Measurements from ENCODE around the gene GATD1.

Gene GATD1

GRCh38 chr11:796565-797295, 19.4 kb upstream of the GATD1 start:
- in situ Hi-C loops (cut with MboI; ENCODE audit: low sequenced_read_pairs): no loop called here

GRCh38 chr11:795634-796564, 18.6 kb upstream of the GATD1 start:
- in situ Hi-C loops (cut with MboI; ENCODE audit: low sequenced_read_pairs): no loop called here

- in situ Hi-C loops (cut with MboI; ENCODE audit: low sequenced_read_pairs): no loop called here
Observed at GRCh38 chr11:794766-795633, 17.7 kb upstream of the GATD1 start.

GRCh38 chr11:794013-794765, 16.9 kb upstream of the GATD1 start:
- in situ Hi-C loops (cut with MboI; ENCODE audit: low sequenced_read_pairs): no loop called here

- in situ Hi-C loops (cut with MboI; ENCODE audit: low sequenced_read_pairs): no loop called here
Observed at GRCh38 chr11:793556-793955, 16.3 kb upstream of the GATD1 start.

GRCh38 chr11:792873-793272, 15.6 kb upstream of the GATD1 start:
- in situ Hi-C loops (cut with MboI; ENCODE audit: low sequenced_read_pairs): no loop called here

GRCh38 chr11:792535-792821, 15.2 kb upstream of the GATD1 start:
- in situ Hi-C loops (cut with MboI; ENCODE audit: low sequenced_read_pairs): no loop called here

GRCh38 chr11:791658-792534, 14.6 kb upstream of the GATD1 start:
- in situ Hi-C loops (cut with MboI; ENCODE audit: low sequenced_read_pairs): no loop called here

GRCh38 chr11:790721-791564, 13.7 kb upstream of the GATD1 start:
- in situ Hi-C loops (cut with MboI; ENCODE audit: low sequenced_read_pairs): no loop called here

GRCh38 chr11:789943-790342, 12.7 kb upstream of the GATD1 start, which contains the start of gene CEND1:
Gene CEND1 (minus strand): TSS chr11:790090. CDS start chr11:788576, 1,514 bp downstream.
- in situ Hi-C loops (cut with MboI; ENCODE audit: low sequenced_read_pairs): no loop called here

GRCh38 chr11:788953-789940, 12.0 kb upstream of the GATD1 start:
- in situ Hi-C loops (cut with MboI; ENCODE audit: low sequenced_read_pairs): no loop called here

- in situ Hi-C loops (cut with MboI; ENCODE audit: low sequenced_read_pairs): no loop called here
Observed at GRCh38 chr11:788009-788640, 10.8 kb upstream of the GATD1 start.

GRCh38 chr11:787084-787675, 9.9 kb upstream of the GATD1 start:
- in situ Hi-C loops (cut with MboI; ENCODE audit: low sequenced_read_pairs): no loop called here

- in situ Hi-C loops (cut with MboI; ENCODE audit: low sequenced_read_pairs): no loop called here
Observed at GRCh38 chr11:786235-787083, 9.2 kb upstream of the GATD1 start.

- in situ Hi-C loops (cut with MboI; ENCODE audit: low sequenced_read_pairs): no loop called here
Observed at GRCh38 chr11:783581-784015, 6.3 kb upstream of the GATD1 start.

All from HL-60/S4 treated with retinoic acid at 250 ng/mL for 4 days and 3 days (cell line).